BJ (cell line): Measurements from ENCODE around the gene ZNF614. TPM values are rescaled to one million over a fixed set of nuclear protein-coding genes. Genes with fewer than 3 reads are reported as not detected.
"Not testable (repeated sequence)": the region's sequence is repeated elsewhere in the genome, so short reads cannot be mapped to it uniquely, and the experiment has no call there.

Source experiments
- CTCF ChIA-PET: fragments of 350-600 bp; formaldehyde crosslinking; extraction: SDS; loops from one replicate; lab custom pipeline; 2021; ENCODE audit warnings: antibody characterized with exemption, inconsistent platforms; lab: Yijun Ruan, JAX
- POLR2A ChIA-PET: fragments of 300-600 bp; sonication (Branson Sonifier 250); formaldehyde crosslinking; extraction: SDS; loops from one replicate; lab custom pipeline; 2021; ENCODE audit warnings: antibody characterized with exemption; lab: Charles Lee
- DNase-seq: peaks from one replicate; pipeline ENCODE4 v3.0.0-alpha.2; 2011; ENCODE audit warnings: low read depth
- H3K27me3 ChIP-seq: 2 replicates; pipeline ENCODE4 v1.6.0; 2011; ENCODE audit warnings: low read length; ENCODE audit not compliant: control insufficient read depth, insufficient read depth
- H3K36me3 ChIP-seq: 2 replicates; pipeline ENCODE4 v1.5.1; 2011; ENCODE audit warnings: low read length; ENCODE audit not compliant: control insufficient read depth, insufficient read depth
- H3K4me3 ChIP-seq: 2 replicates; pipeline ENCODE4 v1.5.1; 2011; ENCODE audit warnings: low read depth, mild to moderate bottlenecking, control low read depth, low read length
- polyA plus RNA-seq: library from polyadenylated mRNA; depleted of rRNA; stranded (reverse); fragments of >200 nt; gene quantifications from 2 replicates; pipeline ENCODE4 v1.2.3, GENCODE V29; 2011
- TF ChIP-seq, protein P1 (sequence below): IDR thresholded peaks from 2 replicates; pipeline ENCODE4 v1.5.1; 2011; ENCODE audit warnings: low read depth, mild to moderate bottlenecking, control low read depth, inconsistent platforms, low read length, moderate library complexity; ENCODE audit not compliant: insufficient read depth

Gene ZNF614
- polyA plus RNA-seq, 1 experiment = 4.3 TPM

DNA sequence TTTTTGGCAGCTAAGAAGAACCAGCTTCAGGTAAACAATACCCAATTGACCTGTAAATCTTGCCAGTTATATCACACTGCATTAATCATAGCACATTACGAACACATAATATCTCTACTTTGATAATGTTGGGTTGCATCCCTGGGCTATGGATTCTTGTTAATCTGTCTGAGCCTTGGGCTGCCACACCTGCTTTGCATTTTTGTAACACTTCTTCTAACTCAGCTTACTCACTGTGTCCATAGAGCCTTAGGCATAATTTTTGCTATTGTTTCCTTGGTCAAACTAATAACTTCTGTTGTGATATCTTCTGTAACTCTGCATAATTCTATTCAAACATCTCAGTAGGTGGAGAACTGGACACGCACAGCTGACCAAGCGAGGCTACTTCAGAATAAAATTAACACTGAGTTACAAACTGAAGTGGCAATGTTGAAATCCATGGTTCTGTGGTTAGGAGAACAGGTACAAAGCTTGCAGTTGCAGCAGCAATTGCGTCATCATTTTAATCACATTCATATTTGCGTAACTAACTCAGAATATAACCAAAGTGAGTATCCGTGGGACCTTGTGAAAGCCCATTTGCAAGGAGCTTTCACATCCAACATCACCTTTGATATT lies 48.0 kb downstream of the ZNF614 start:
- H3K36me3 ChIP-seq = no peaks in the 10 kb centered on the region; the same call in 1 of the 2 replicates
- DNase-seq = no peak
- H3K4me3 ChIP-seq = no peak overlapping the region
- ChIA-PET CTCF (no interaction called here), POLR2A (no interaction called here)
- H3K27me3 ChIP-seq = no peaks in the 10 kb centered on the region
- TF ChIP-seq, protein P1, sequence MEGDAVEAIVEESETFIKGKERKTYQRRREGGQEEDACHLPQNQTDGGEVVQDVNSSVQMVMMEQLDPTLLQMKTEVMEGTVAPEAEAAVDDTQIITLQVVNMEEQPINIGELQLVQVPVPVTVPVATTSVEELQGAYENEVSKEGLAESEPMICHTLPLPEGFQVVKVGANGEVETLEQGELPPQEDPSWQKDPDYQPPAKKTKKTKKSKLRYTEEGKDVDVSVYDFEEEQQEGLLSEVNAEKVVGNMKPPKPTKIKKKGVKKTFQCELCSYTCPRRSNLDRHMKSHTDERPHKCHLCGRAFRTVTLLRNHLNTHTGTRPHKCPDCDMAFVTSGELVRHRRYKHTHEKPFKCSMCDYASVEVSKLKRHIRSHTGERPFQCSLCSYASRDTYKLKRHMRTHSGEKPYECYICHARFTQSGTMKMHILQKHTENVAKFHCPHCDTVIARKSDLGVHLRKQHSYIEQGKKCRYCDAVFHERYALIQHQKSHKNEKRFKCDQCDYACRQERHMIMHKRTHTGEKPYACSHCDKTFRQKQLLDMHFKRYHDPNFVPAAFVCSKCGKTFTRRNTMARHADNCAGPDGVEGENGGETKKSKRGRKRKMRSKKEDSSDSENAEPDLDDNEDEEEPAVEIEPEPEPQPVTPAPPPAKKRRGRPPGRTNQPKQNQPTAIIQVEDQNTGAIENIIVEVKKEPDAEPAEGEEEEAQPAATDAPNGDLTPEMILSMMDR = no peak

DNA sequence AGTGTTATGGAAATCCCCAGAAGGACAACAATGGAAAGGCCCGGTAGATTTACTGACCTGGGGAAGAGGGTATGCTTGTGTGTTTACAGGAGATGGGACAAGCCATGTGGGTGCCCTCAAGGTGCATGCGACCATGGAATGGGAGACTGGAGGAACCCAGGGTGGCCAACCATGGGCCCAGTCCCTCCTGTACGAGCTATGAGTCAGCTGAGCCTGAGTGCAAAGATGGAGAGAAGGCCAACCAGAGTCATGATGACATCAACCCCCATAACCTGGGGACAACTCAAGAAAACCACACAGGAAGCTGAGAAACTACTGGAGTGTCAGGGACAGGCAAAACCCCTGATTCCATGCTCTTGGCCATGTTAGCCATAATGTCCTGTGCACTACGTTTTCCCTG lies 49.3 kb downstream of the ZNF614 start:
- ChIA-PET CTCF (no interaction called here), POLR2A (no interaction called here)
- DNase-seq = no peak
- TF ChIP-seq, protein P1 = no peak
- Histone ChIP-seq H3K36me3 (peaks cover under 1% of the 10 kb centered on the region), H3K27me3 (no peaks in the 10 kb centered on the region), H3K4me3 (no peak overlapping the region)

DNA sequence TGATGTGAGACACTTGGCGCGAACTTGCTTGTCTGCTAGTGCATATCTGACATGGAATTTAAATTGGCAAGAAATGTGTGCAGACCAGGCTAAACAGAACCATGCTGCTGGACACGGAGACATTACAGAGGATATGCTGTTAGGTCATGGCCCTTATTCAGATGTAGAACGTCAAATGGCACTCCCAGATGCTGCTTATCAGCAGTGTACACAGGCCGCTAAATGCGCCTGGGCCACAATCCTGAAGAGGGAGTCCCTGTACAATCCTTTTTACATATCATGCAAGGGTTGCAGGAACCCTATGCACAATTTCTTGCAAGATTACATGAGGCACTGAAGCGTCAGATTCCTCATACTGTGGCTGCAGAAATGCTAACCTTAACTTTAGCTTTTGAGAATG lies 50.8 kb downstream of the ZNF614 start:
- ChIA-PET CTCF (no interaction called here), POLR2A (no interaction called here)
- Histone ChIP-seq H3K4me3 (no peak overlapping the region), H3K36me3 (peaks cover 4% of the 10 kb centered on the region), H3K27me3 (no peaks in the 10 kb centered on the region)
- TF ChIP-seq, protein P1 = no peak
- DNase-seq = no peak

DNA sequence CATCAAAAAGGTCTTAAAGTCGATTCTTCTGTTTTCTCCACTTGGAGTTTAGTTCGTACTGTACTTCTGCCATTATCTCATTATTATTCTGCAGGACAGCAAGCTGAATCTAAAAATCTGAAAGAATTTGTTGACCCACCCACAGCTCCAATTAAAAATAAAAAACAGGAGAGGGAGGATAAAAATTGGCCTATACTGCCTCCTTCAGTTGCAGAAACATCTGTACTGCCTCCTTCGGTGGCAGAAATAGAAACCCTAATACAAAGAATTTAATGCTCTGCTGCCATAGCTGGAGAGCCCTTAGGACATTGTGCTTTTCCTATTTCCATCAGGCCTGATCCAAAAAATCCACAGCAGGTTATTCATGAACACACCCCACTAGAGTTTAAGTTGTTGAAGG lies 51.3 kb downstream of the ZNF614 start:
- Histone ChIP-seq H3K27me3 (no peaks in the 10 kb centered on the region), H3K36me3 (peaks cover 5% of the 10 kb centered on the region), H3K4me3 (no peak overlapping the region)
- POLR2A ChIA-PET = no interaction called here
- CTCF ChIA-PET = no interaction called here
- DNase-seq = no peak
- TF ChIP-seq, protein P1 = no peak

DNA sequence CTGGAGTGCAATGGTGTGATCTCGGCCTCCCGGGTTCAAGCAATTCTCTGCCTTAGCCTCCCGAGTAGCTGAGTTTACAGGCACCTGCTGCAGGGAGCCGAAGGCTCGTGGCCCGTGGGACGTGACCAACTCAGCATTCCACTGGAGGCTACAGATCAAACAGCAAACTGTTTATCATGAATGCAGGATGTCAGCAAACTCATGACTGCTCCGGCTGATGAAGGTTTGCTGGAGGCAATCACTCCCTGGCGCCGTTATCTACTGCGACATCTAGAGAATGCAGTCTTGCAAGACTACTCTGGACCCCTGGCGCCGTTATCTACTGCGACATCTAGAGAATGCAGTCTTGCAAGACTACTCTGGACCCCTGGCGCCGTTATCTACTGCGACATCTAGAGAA lies 52.4 kb downstream of the ZNF614 start:
- H3K36me3 ChIP-seq, DNase-seq, H3K4me3 ChIP-seq, H3K27me3 ChIP-seq, CTCF ChIA-PET, POLR2A ChIA-PET: not testable (repeated sequence)

DNA sequence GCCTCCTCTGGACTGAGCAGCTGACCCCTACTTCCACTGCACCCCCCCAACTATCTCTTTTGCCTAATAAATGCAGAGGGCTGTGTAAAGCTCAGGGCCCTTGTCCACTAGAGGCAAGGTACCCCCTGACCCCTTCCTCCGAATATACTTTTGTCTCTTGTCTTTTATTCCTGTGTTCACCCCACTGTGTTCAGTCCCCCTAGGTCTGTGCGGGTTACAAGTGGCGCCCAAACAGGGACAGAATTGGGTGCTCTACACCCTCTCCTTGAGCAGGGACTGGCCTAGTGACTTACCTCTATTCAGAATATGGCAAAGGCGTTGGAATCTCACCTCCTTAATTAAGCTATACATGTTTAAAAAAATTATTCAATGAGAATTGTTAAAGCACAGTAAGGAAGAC lies 56.6 kb downstream of the ZNF614 start:
- POLR2A ChIA-PET = no interaction called here
- DNase-seq = no peak

More for the DNA sequence above, 56.6 kb downstream of the ZNF614 start:
- TF ChIP-seq, protein P1 = no peak
- peaks cover 21% of the 10 kb centered on the region for H3K36me3 ChIP-seq
- H3K4me3 ChIP-seq = no peak overlapping the region
- CTCF ChIA-PET = interaction anchor here (0.8 kb wide), 1 partner anchor 411 kb away, joined by 3 read pairs; no protein-coding TSS in a partner anchor
- no peaks in the 10 kb centered on the region for H3K27me3 ChIP-seq
